ENCODE results near the gene CSGALNACT2. TPM values are rescaled to one million over a fixed set of nuclear protein-coding genes. Genes with fewer than 3 reads are reported as not detected.

The CSGALNACT2 gene
- total and polyA plus RNA-seq, 2 donors (not counting 1 experiment from before 2014, with no cell fraction given): 10.9 to 24.0 TPM

DNA sequence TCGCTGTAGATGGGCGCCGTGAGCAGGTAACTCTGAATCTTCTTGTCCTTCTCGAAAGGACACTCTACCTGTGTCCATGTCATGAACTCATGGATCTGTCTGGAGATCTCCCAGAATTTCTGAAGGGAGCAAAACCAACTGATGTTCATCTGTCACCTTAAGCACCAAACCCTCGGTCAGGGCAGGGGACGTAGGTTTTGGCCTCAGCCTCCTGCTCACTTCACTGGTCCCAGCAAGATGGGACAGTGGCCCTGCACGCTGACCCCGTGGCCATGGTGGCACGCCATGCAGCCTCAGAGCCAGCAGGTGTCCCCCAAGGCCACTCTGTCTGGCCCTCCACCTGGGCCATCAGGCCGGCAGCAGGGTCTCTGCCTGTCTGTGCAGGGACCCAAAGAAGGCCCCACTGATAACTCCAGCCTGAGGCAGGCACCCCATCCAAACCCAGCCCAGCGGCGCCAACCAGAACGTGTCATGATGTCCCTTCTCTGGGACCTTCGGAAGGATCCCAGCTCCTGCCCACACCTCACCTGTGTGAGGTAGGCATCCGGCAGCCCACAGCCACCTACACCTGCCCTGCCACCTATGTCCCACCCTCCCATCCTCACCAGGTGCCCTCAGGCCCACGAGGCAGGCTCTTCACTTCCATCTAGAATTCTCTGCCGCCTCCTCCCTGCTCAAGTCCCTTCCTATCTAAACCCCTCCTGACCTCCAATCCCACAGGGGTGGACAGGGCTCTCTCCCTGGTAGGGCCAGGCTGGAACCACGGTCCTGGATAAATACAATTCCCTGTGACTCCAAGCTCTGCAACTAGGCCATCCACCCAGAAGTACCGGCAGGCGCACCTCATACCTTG is 59.0 kb downstream of the CSGALNACT2 start:
- H3K9ac ChIP-seq (ENCODE audit: low read length): no peak overlapping the region
- TF ChIP-seq EZH2 (IDR thresholded peaks at IDR 0.05; ENCODE audit: borderline replicate concordance, insufficient read depth, low read depth, low read length, poor library complexity, severe bottlenecking): no peak
- TF ChIP-seq, protein P1, sequence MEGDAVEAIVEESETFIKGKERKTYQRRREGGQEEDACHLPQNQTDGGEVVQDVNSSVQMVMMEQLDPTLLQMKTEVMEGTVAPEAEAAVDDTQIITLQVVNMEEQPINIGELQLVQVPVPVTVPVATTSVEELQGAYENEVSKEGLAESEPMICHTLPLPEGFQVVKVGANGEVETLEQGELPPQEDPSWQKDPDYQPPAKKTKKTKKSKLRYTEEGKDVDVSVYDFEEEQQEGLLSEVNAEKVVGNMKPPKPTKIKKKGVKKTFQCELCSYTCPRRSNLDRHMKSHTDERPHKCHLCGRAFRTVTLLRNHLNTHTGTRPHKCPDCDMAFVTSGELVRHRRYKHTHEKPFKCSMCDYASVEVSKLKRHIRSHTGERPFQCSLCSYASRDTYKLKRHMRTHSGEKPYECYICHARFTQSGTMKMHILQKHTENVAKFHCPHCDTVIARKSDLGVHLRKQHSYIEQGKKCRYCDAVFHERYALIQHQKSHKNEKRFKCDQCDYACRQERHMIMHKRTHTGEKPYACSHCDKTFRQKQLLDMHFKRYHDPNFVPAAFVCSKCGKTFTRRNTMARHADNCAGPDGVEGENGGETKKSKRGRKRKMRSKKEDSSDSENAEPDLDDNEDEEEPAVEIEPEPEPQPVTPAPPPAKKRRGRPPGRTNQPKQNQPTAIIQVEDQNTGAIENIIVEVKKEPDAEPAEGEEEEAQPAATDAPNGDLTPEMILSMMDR (IDR thresholded peaks at IDR 0.05): no peak
- H3K4me1 ChIP-seq (ENCODE audit: control insufficient read depth in 2 of 2, insufficient read depth in 2 of 2, low read length in 2 of 2): peaks cover 7 to 12% of the 10 kb centered on the region in 2 donors
- Mint-ChIP-seq H3K27ac (no peak overlapping the region), H3K4me3 (no peak overlapping the region), H3K27me3 (no peaks in the 10 kb centered on the region), H3K4me1 (peaks cover 5% of the 10 kb centered on the region), H3K9me3 (ENCODE audit: insufficient read depth) (no peaks in the 10 kb centered on the region)
- H3K9me3 ChIP-seq (ENCODE audit: control extremely low read depth in 1 of 3, control insufficient read depth in 2 of 3, insufficient read depth in 1 of 3, low read length in 2 of 3): no peaks in the 10 kb centered on the region
- no peak for DNase-seq
- POLR2A ChIA-PET: no interaction called here
- no peaks in the 10 kb centered on the region for H3K79me2 ChIP-seq (ENCODE audit: control insufficient read depth, insufficient read depth, low read length)
- no peaks in the 10 kb centered on the region for H4K20me1 ChIP-seq (ENCODE audit: control insufficient read depth, insufficient read depth, low read length, poor library complexity, severe bottlenecking)
- no peaks in the 10 kb centered on the region for H3K27me3 ChIP-seq (replicated peaks in 1 of 4; ENCODE audit: control extremely low read depth in 1 of 4, control insufficient read depth in 3 of 4, insufficient read depth in 4 of 4, low read length in 3 of 4)
- H3K36me3 ChIP-seq (replicated peaks in 1 of 2; ENCODE audit: control extremely low read depth in 1 of 2, control insufficient read depth in 1 of 2, extremely low read depth in 1 of 2, insufficient read depth in 2 of 2, low read length in 1 of 2): no peaks in the 10 kb centered on the region
- WGBS (ENCODE audit: insufficient coverage): 97% methylated on average over 19 of the region's 20 CpGs
- no peak overlapping the region for H3K4me3 ChIP-seq (ENCODE audit: control extremely low read depth in 1 of 5, extremely low read depth in 1 of 5, insufficient read depth in 1 of 5, low read depth in 2 of 5, low read length in 4 of 5)
- CTCF ChIA-PET: no interaction called here
- no peak overlapping the region for H2AFZ ChIP-seq (ENCODE audit: insufficient read depth, low read depth, low read length, poor library complexity, severe bottlenecking)
- intact Hi-C loops (cut with micrococcal nuclease): no loop called here
- no peak overlapping the region for H3K4me2 ChIP-seq (replicated peaks; ENCODE audit: low read depth, low read length, poor library complexity, severe bottlenecking)
- no peak overlapping the region for H3K27ac ChIP-seq (ENCODE audit: low read length in 2 of 2)
- ATAC-seq (ENCODE audit: low read depth): no peak

Data from B cell (primary cell).